ENCODE results near the gene SLC5A2. TPM values are rescaled to one million over a fixed set of nuclear protein-coding genes. Genes with fewer than 3 reads are reported as not detected.

SLC5A2 gene
- total and polyA plus RNA-seq, 2 of the 13 experiments (the other 11 are each of a cell fraction or from before 2014, with no cell fraction given) = 0.24 to 0.97 TPM

DNA sequence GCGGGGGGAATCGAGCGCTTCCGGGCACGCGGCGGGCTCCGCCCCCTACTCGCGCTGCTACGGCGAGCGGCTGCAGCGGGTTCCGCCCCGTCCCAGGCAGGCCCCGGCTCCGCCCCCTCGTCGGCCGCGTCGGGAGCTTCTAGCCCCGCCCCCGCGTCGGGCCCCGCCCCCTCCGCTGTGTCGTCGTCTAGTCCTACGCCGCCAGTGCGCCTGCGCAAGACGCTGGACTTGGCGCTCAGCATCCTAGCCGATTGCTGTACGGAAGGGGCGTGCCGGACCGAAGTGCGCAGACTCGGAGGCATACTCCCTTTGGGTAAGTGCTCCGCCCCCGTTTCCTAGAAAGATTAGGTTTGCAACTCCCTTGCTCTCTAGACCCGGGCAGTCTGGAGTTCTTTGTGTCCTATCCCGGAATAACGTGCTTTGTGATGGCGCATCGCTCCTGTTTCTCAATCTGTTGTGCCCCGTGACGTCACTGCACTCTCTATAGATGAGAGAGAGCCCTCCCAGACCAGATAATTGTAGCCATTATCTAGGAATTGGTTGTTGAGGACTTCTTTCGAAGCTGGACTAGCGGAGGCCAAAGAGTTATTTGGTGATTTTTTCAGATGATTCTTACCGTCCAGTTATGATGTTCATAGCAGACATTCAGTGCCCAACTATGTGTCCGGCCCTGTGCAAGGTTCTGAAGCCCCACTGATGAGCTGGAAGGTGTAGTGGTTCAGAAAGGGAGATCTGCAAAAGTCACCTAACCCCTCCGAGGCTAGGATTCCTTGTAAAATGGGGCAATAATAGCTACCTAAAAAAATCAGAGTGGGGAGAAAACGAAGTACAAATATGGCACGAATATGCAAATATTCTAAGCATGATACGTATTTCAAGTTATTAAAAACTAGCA, 23.0 kb upstream of the SLC5A2 start (continued):
- TF ChIP-seq ZBTB49 (CRISPR knock-in tag; IDR thresholded peaks at IDR 0.05; ENCODE audit: borderline replicate concordance) = no peak
- 0 out of 2 replicates have a peak, but pooled peaks have one; percentile 9 for TF ChIP-seq RAD21 (CRISPR knock-in tag; IDR thresholded peaks at IDR 0.05)
- TF ChIP-seq, protein P1, sequence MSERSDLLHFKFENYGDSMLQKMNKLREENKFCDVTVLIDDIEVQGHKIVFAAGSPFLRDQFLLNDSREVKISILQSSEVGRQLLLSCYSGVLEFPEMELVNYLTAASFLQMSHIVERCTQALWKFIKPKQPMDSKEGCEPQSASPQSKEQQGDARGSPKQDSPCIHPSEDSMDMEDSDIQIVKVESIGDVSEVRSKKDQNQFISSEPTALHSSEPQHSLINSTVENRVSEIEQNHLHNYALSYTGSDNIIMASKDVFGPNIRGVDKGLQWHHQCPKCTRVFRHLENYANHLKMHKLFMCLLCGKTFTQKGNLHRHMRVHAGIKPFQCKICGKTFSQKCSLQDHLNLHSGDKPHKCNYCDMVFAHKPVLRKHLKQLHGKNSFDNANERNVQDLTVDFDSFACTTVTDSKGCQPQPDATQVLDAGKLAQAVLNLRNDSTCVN (CRISPR knock-in tag; IDR thresholded peaks at IDR 0.05; ENCODE audit: borderline replicate concordance) = peak; percentile 30
- TF ChIP-seq GATA4 (IDR thresholded peaks at IDR 0.05; ENCODE audit: borderline replicate concordance, low read depth) = 0 out of 2 replicates have a peak, but pooled peaks have one; percentile 8
- no peak for TF ChIP-seq ZNF382 (CRISPR knock-in tag; IDR thresholded peaks at IDR 0.05; ENCODE audit: borderline replicate concordance)
- TF ChIP-seq, protein P2, sequence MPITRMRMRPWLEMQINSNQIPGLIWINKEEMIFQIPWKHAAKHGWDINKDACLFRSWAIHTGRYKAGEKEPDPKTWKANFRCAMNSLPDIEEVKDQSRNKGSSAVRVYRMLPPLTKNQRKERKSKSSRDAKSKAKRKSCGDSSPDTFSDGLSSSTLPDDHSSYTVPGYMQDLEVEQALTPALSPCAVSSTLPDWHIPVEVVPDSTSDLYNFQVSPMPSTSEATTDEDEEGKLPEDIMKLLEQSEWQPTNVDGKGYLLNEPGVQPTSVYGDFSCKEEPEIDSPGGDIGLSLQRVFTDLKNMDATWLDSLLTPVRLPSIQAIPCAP (CRISPR knock-in tag; IDR thresholded peaks at IDR 0.05; ENCODE audit: low read depth) = no peak
- no peak for TF ChIP-seq MYC (CRISPR knock-in tag; IDR thresholded peaks at IDR 0.05; ENCODE audit: borderline replicate concordance)
- no peak for TF ChIP-seq ZNF317 (CRISPR knock-in tag; IDR thresholded peaks at IDR 0.05)
- peak; percentile 24; the same call in 1 of the 2 replicates for TF ChIP-seq PPARG (CRISPR knock-in tag; conservative IDR thresholded peaks at IDR 0.05)
- no peak for TF ChIP-seq PLSCR1 (CRISPR knock-in tag; IDR thresholded peaks at IDR 0.05; ENCODE audit: borderline replicate concordance)
- TF ChIP-seq ZSCAN29 (CRISPR knock-in tag; conservative IDR thresholded peaks at IDR 0.05) = peak; percentile 5; the same call in 1 of the 2 replicates
- peak; percentile 45; the same call in 1 of the 2 replicates for TF ChIP-seq RFX5 (IDR thresholded peaks at IDR 0.05; ENCODE audit: low read depth, low read length)
- TF ChIP-seq ZNF101 (CRISPR knock-in tag; IDR thresholded peaks at IDR 0.05; ENCODE audit: borderline replicate concordance, low read depth) = no peak
- TF ChIP-seq ZBTB21 (CRISPR knock-in tag; IDR thresholded peaks at IDR 0.05) = peak; percentile 86
- TF ChIP-seq ZNF264 (CRISPR knock-in tag; IDR thresholded peaks at IDR 0.05) = 0 out of 2 replicates have a peak, but pooled peaks have one; percentile 16
- TF ChIP-seq RBM22 (optimal IDR thresholded peaks at IDR 0.05; ENCODE audit: low read length) = peak; percentile 37
- 0 out of 2 replicates have a peak, but pooled peaks have one; percentile 65 for TF ChIP-seq GFI1 (CRISPR knock-in tag; IDR thresholded peaks at IDR 0.05; ENCODE audit: borderline replicate concordance)
- TF ChIP-seq BCL6 (CRISPR knock-in tag; IDR thresholded peaks at IDR 0.05) = peak; percentile 100
- TF ChIP-seq MAFK (conservative IDR thresholded peaks at IDR 0.05 in 1 of 2, IDR thresholded peaks at IDR 0.05 in 1 of 2; ENCODE audit: low read length in 2 of 2) = no peak
- TF ChIP-seq ZNF383 (CRISPR knock-in tag; IDR thresholded peaks at IDR 0.05; ENCODE audit: borderline replicate concordance) = no peak
- peak; percentile 25 for TF ChIP-seq ZC3H13 (CRISPR knock-in tag; IDR thresholded peaks at IDR 0.05)
- TF ChIP-seq AKAP8 (CRISPR knock-in tag; IDR thresholded peaks at IDR 0.05) = no peak
- peak; percentile 48 for TF ChIP-seq RARA (CRISPR knock-in tag; IDR thresholded peaks at IDR 0.05)
- TF ChIP-seq DRAP1 (CRISPR knock-in tag; IDR thresholded peaks at IDR 0.05) = peak; percentile 58; the same call in 1 of the 2 replicates
